K562 (cell line): Measurements from ENCODE around the gene CEP192. TPM values are rescaled to one million over a fixed set of nuclear protein-coding genes. Genes with fewer than 3 reads are reported as not detected.
A peak's percentile ranks its signal among the peaks of the same experiment; 100 is the strongest.

Experiments
- ASH1L ChIP-seq: fragments of 450-650 bp; IDR thresholded peaks from 2 replicates; pipeline ENCODE4 v1.6.1; 2018; ENCODE audit warnings: borderline replicate concordance, mild to moderate bottlenecking, low read depth; ENCODE audit not compliant: partially characterized antibody
- BCOR ChIP-seq: fragments of 450-650 bp; IDR thresholded peaks from 2 replicates; pipeline ENCODE4 v1.6.1; 2016
- ETV1 ChIP-seq: fragments of 450-650 bp; conservative IDR thresholded peaks from 2 replicates; pipeline ENCODE4 v1.6.1; 2016; ENCODE audit warnings: missing genetic modification characterization, control low read depth, low read depth, missing compliant biosample characterization
- ETV6 ChIP-seq, 3 experiments: fragments of 150-350 bp in 1 of 3; sonication (generic) in 1 of 3; formaldehyde crosslinking in 1 of 3; IDR thresholded peaks; 2 replicates each; pipeline versions ENCODE4 v1.6.1 to v1.8.0; 2014 to 2022; ENCODE audit warnings: borderline replicate concordance in 2 of 3, low read depth in 2 of 3, antibody characterized with exemption in 1 of 3, low read length in 1 of 3, mild to moderate bottlenecking in 1 of 3, missing genetic modification reagents in 1 of 3
- FOXM1 ChIP-seq, 2 experiments: fragments of 450-650 bp in 1 of 2; sonication (generic) in 1 of 2; formaldehyde crosslinking in 1 of 2; IDR thresholded peaks; 2 replicates each; pipeline versions ENCODE4 v1.6.1 to v1.9.0; 2017 to 2022; ENCODE audit warnings: low read depth in 2 of 2, mild to moderate bottlenecking in 2 of 2, missing genetic modification reagents in 1 of 2, moderate library complexity in 1 of 2
- NFRKB ChIP-seq: fragments of 450-650 bp; IDR thresholded peaks from 2 replicates; pipeline ENCODE4 v1.6.1; 2016; ENCODE audit warnings: low read depth
- PHF8 ChIP-seq: fragments of 200-600 bp; sonication (generic); IDR thresholded peaks from 2 replicates; pipeline ENCODE4 v1.6.1; 2012; ENCODE audit warnings: mixed run types, mild to moderate bottlenecking, inconsistent platforms, low read length, moderate library complexity, borderline replicate concordance
- POLR2A ChIP-seq: fragments of 450-650 bp; conservative IDR thresholded peaks from 2 replicates; pipeline ENCODE4 v1.6.1; 2016
- POLR2AphosphoS2 ChIP-seq: IDR thresholded peaks from 2 replicates; pipeline ENCODE4 v1.6.1; 2012; ENCODE audit warnings: low read length, improper control_type of control experiment
- TBL1XR1 ChIP-seq, 2 experiments: IDR thresholded peaks; 2 replicates each; pipeline ENCODE4 v1.6.1; 2012; ENCODE audit warnings: improper control_type of control experiment in 2 of 2, low read length in 2 of 2, mild to moderate bottlenecking in 1 of 2
- YY1 ChIP-seq, 3 experiments: IDR thresholded peaks; 2 replicates each; pipeline ENCODE4 v1.6.1; 2011; ENCODE audit warnings: low read length in 2 of 3, mild to moderate bottlenecking in 2 of 3, moderate library complexity in 2 of 3, borderline replicate concordance in 1 of 3, control low read depth in 1 of 3, low read depth in 1 of 3; ENCODE audit not compliant: insufficient read depth in 3 of 3, insufficient replicate concordance in 2 of 3, control insufficient read depth in 1 of 3, insufficient read length in 1 of 3; ENCODE audit errors: extremely low read depth in 1 of 3
- ZNF311 ChIP-seq: fragments of 250-450 bp; sonication (Bioruptor Pico); IDR thresholded peaks from 2 replicates; pipeline ENCODE4 v1.4.0; 2020; ENCODE audit warnings: mild to moderate bottlenecking, moderate library complexity
- ZNF644 ChIP-seq: fragments of 200-800 bp; sonication (Bioruptor generic); IDR thresholded peaks from 2 replicates; pipeline ENCODE4 v1.6.1; 2016; ENCODE audit warnings: low read depth, missing genetic modification characterization, missing compliant biosample characterization
- polyA plus RNA-seq, 8 experiments: library from polyadenylated mRNA; depleted of rRNA in 4 of 8; stranded (reverse) in 5 of 8; unstranded in 3 of 8; fragments of >200 nt; fragmentation: Nextera tagmentation in 2 of 8; fragmentation: Illumina TruSeq in 1 of 8; extraction: Ambion mirVana in 2 of 8; extraction: Trizol in 1 of 8; gene quantifications; 2 replicates each; pipeline versions ENCODE4 v1.2.1 to v1.2.3, GENCODE V29; 2011 to 2014; ENCODE audit warnings: inconsistent platforms in 1 of 8, missing spikeins in 1 of 8
- total RNA-seq, 7 experiments: library from RNA; depleted of rRNA in 6 of 7; stranded (reverse); fragments of >200 nt in 6 of 7; fragmentation: Illumina TruSeq in 2 of 7; extraction: Trizol in 2 of 7; gene quantifications; 2 replicates each; pipeline versions ENCODE4 v1.2.1 to v1.2.3, GENCODE V29; 2011 to 2021; ENCODE audit warnings: low replicate concordance in 1 of 7
- TF ChIP-seq, protein P1 (sequence below): fragments of 250-450 bp; sonication (Bioruptor Pico); IDR thresholded peaks from 2 replicates; pipeline ENCODE4 v1.4.0; 2020
- TF ChIP-seq, protein P2 (sequence below), 2 experiments: fragments of 450-650 bp; IDR thresholded peaks; 2 replicates each; pipeline ENCODE4 v1.6.1; 2016
- TF ChIP-seq, protein P3 (sequence below): sonication (generic); formaldehyde crosslinking; IDR thresholded peaks from 2 replicates; pipeline ENCODE4 v1.8.0; 2022; ENCODE audit warnings: mild to moderate bottlenecking, missing genetic modification reagents
- TF ChIP-seq, protein P4 (sequence below): fragments of 450-650 bp; IDR thresholded peaks from 2 replicates; pipeline ENCODE4 v1.6.1; 2016; ENCODE audit warnings: low read depth, mild to moderate bottlenecking, moderate library complexity

The CEP192 gene
- total and polyA plus RNA-seq, 9 of the 15 experiments (the other 6 are each of a cell fraction or from before 2014, with no cell fraction given): 14.4 to 54.4 (median 35.8) TPM

DNA sequence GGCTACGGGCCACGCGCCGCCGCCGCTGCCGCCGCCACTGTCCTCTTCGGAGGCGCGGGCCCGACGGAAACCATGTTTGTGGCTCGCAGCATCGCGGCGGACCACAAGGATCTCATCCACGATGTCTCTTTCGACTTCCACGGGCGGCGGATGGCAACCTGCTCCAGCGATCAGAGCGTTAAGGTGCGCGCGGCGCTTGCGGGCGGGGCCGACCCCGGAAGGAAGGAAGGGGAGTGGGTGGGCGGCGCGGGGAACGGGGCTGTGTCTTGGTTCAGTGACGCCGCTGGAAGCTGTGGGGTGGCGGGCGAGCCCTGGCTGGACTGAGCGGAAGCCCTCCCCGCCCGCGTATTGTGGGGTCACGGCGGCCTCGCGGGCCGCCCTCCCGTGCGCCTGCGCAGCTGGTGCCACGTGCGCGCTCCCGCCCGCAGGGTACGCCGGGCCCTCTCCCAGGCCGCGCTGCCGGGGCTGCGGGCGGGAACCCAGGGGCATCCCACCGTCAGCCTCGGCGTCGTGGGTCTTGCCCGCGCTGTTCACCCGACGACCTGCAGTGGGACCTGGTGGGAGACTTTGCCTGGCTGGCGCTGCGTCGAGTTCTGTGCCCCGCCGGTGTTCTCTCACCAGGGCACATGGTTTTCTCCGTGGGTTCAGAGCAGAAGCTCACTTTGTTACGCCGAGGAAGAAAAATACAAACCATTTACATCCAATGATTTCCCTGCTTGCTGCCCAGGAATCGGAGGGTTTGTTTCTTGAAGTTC lies 42.9 kb upstream of the CEP192 start (continued):
- TF ChIP-seq, protein P1, sequence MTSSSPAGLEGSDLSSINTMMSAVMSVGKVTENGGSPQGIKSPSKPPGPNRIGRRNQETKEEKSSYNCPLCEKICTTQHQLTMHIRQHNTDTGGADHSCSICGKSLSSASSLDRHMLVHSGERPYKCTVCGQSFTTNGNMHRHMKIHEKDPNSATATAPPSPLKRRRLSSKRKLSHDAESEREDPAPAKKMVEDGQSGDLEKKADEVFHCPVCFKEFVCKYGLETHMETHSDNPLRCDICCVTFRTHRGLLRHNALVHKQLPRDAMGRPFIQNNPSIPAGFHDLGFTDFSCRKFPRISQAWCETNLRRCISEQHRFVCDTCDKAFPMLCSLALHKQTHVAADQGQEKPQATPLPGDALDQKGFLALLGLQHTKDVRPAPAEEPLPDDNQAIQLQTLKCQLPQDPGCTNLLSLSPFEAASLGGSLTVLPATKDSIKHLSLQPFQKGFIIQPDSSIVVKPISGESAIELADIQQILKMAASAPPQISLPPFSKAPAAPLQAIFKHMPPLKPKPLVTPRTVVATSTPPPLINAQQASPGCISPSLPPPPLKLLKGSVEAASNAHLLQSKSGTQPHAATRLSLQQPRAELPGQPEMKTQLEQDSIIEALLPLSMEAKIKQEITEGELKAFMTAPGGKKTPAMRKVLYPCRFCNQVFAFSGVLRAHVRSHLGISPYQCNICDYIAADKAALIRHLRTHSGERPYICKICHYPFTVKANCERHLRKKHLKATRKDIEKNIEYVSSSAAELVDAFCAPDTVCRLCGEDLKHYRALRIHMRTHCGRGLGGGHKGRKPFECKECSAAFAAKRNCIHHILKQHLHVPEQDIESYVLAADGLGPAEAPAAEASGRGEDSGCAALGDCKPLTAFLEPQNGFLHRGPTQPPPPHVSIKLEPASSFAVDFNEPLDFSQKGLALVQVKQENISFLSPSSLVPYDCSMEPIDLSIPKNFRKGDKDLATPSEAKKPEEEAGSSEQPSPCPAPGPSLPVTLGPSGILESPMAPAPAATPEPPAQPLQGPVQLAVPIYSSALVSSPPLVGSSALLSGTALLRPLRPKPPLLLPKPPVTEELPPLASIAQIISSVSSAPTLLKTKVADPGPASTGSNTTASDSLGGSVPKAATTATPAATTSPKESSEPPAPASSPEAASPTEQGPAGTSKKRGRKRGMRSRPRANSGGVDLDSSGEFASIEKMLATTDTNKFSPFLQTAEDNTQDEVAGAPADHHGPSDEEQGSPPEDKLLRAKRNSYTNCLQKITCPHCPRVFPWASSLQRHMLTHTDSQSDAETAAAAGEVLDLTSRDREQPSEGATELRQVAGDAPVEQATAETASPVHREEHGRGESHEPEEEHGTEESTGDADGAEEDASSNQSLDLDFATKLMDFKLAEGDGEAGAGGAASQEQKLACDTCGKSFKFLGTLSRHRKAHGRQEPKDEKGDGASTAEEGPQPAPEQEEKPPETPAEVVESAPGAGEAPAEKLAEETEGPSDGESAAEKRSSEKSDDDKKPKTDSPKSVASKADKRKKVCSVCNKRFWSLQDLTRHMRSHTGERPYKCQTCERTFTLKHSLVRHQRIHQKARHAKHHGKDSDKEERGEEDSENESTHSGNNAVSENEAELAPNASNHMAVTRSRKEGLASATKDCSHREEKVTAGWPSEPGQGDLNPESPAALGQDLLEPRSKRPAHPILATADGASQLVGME (CRISPR knock-in tag): 0 out of 2 replicates have a peak, but pooled peaks have one; percentile 25
- TF ChIP-seq YY1 (IDR thresholded peaks at IDR 0.05; ENCODE audit: borderline replicate concordance in 1 of 3, control insufficient read depth in 1 of 3, extremely low read depth in 1 of 3, insufficient read depth in 3 of 3, insufficient read length in 1 of 3, insufficient replicate concordance in 2 of 3, low read depth in 1 of 3, low read length in 2 of 3): peak in 2 of 3 experiments; percentile 48 to 60
- peak; percentile 74; the same call in 1 of the 2 replicates for TF ChIP-seq ETV1 (tag)
- TF ChIP-seq, protein P2, sequence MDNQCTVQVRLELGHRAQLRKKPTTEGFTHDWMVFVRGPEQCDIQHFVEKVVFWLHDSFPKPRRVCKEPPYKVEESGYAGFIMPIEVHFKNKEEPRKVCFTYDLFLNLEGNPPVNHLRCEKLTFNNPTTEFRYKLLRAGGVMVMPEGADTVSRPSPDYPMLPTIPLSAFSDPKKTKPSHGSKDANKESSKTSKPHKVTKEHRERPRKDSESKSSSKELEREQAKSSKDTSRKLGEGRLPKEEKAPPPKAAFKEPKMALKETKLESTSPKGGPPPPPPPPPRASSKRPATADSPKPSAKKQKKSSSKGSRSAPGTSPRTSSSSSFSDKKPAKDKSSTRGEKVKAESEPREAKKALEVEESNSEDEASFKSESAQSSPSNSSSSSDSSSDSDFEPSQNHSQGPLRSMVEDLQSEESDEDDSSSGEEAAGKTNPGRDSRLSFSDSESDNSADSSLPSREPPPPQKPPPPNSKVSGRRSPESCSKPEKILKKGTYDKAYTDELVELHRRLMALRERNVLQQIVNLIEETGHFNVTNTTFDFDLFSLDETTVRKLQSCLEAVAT (IDR thresholded peaks at IDR 0.05): peak in 1 of 2 experiments; percentile 65; a peak in 1 of 4 replicates
- TF ChIP-seq ETV6 (IDR thresholded peaks at IDR 0.05; ENCODE audit: borderline replicate concordance in 1 of 2, low read depth in 2 of 2, low read length in 1 of 2): no peak; a peak in 1 of 4 replicates
- TF ChIP-seq ETV6 (CRISPR knock-in tag; IDR thresholded peaks at IDR 0.05; ENCODE audit: borderline replicate concordance): peak; percentile 88; the same call in 1 of the 2 replicates
- TF ChIP-seq TBL1XR1 (IDR thresholded peaks at IDR 0.05; ENCODE audit: low read length in 2 of 2): no peak; a peak in 1 of 4 replicates
- 0 out of 2 replicates have a peak, but pooled peaks have one; percentile 20 for TF ChIP-seq BCOR
- TF ChIP-seq POLR2A: peak; percentile 98
- TF ChIP-seq PHF8: peak; percentile 91
- TF ChIP-seq ZNF311 (CRISPR knock-in tag): no peak
- TF ChIP-seq ASH1L: peak; percentile 21
- TF ChIP-seq POLR2AphosphoS2: no peak
- TF ChIP-seq NFRKB: peak; percentile 73
- TF ChIP-seq ZNF644 (tag): 0 out of 2 replicates have a peak, but pooled peaks have one; percentile 67
- TF ChIP-seq, protein P3, sequence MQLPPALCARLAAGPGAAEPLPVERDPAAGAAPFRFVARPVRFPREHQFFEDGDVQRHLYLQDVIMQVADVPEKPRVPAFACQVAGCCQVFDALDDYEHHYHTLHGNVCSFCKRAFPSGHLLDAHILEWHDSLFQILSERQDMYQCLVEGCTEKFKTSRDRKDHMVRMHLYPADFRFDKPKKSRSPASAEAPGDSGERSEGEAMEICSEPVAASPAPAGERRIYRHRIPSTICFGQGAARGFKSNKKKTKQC: peak; percentile 97
- TF ChIP-seq, protein P4, sequence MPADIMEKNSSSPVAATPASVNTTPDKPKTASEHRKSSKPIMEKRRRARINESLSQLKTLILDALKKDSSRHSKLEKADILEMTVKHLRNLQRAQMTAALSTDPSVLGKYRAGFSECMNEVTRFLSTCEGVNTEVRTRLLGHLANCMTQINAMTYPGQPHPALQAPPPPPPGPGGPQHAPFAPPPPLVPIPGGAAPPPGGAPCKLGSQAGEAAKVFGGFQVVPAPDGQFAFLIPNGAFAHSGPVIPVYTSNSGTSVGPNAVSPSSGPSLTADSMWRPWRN: no peak
- TF ChIP-seq FOXM1 (IDR thresholded peaks at IDR 0.05; ENCODE audit: low read depth): no peak
- TF ChIP-seq FOXM1 (CRISPR knock-in tag; IDR thresholded peaks at IDR 0.05; ENCODE audit: low read depth): peak; percentile 97; the same call in 1 of the 2 replicates
